OCI-LY7 (cell line): ENCODE data around the gene MED15. TPM values are rescaled to one million over a fixed set of nuclear protein-coding genes. Genes with fewer than 3 reads are reported as not detected.

ENCODE experiments used
- BruUV-seq: library from RNA; stranded (reverse); fragments of 400-500 nt; replicated peaks from 2 replicates; lab custom pipeline; 2021; lab: Mats Ljungman, UMichigan
- CTCF ChIA-PET: fragments of 300-600 bp; sonication (Branson Sonifier 250); formaldehyde crosslinking; loops from one replicate; lab custom pipeline; 2022; ENCODE audit warnings: antibody characterized with exemption; ENCODE audit not compliant: unreplicated experiment; lab: Charles Lee
- POLR2A ChIA-PET: fragments of 300-600 bp; sonication (Branson Sonifier 250); formaldehyde crosslinking; loops from one replicate; lab custom pipeline; 2022; ENCODE audit warnings: antibody characterized with exemption; lab: Charles Lee
- DNase-seq: peaks from one replicate; pipeline ENCODE4 v3.0.0-alpha.2; 2015; ENCODE audit warnings: low spot score
- H2AFZ ChIP-seq: fragments of 200-600 bp; sonication (generic), shearing (Covaris generic); 2 replicates; pipeline ENCODE4 v1.6.1; 2014; ENCODE audit warnings: mild to moderate bottlenecking, antibody characterized with exemption, low read length, moderate library complexity
- H3K27ac ChIP-seq: fragments of 200-600 bp; sonication (generic); 2 replicates; pipeline ENCODE4 v1.5.1; 2014; ENCODE audit warnings: mixed run types, low read depth, mild to moderate bottlenecking, moderate library complexity, low read length, inconsistent platforms; ENCODE audit not compliant: poor library complexity, severe bottlenecking
- H3K36me3 ChIP-seq: fragments of 200-600 bp; sonication (generic); 2 replicates; pipeline ENCODE4 v1.6.1; 2014; ENCODE audit warnings: mild to moderate bottlenecking, antibody characterized with exemption, low read length, moderate library complexity, mixed read lengths; ENCODE audit not compliant: insufficient read depth
- H3K4me1 ChIP-seq: fragments of 200-600 bp; sonication (generic); 2 replicates; pipeline ENCODE4 v1.5.1; 2014; ENCODE audit warnings: mild to moderate bottlenecking, low read length; ENCODE audit not compliant: insufficient read depth, poor library complexity, severe bottlenecking
- H3K4me2 ChIP-seq: fragments of 200-600 bp; sonication (generic); 2 replicates; pipeline ENCODE4 v1.6.1; 2014; ENCODE audit warnings: mild to moderate bottlenecking, low read length
- H3K4me3 ChIP-seq: fragments of 200-600 bp; sonication (generic); 2 replicates; pipeline ENCODE4 v1.5.1; 2014; ENCODE audit warnings: mild to moderate bottlenecking, low read depth, low read length; ENCODE audit not compliant: poor library complexity, severe bottlenecking
- H3K79me2 ChIP-seq: fragments of 200-600 bp; sonication (generic); 2 replicates; pipeline ENCODE4 v1.6.1; 2016; ENCODE audit warnings: low read depth, mild to moderate bottlenecking, low read length, moderate library complexity, mixed read lengths; ENCODE audit not compliant: insufficient read depth
- H3K9me2 ChIP-seq: fragments of 200-600 bp; sonication (generic); 2 replicates; pipeline ENCODE4 v1.6.1; 2016; ENCODE audit warnings: mild to moderate bottlenecking, low read length, mixed read lengths; ENCODE audit not compliant: insufficient read depth
- H3K9me3 ChIP-seq: fragments of 200-600 bp; sonication (generic); 2 replicates; pipeline ENCODE4 v1.6.1; 2014; ENCODE audit warnings: mild to moderate bottlenecking, mixed run types, low read length, mixed read lengths
- H4K20me1 ChIP-seq: fragments of 200-600 bp; sonication (generic); 2 replicates; pipeline ENCODE4 v1.6.1; 2014; ENCODE audit warnings: mild to moderate bottlenecking, antibody characterized with exemption, low read length, moderate library complexity, mixed read lengths; ENCODE audit not compliant: insufficient read depth
- EZH2phosphoT487 ChIP-seq: fragments of 200-600 bp; sonication (generic); IDR thresholded peaks from 2 replicates; pipeline ENCODE4 v1.6.1; 2018; ENCODE audit warnings: low read depth, borderline replicate concordance, mild to moderate bottlenecking, mixed run types, antibody characterized with exemption, low read length, moderate library complexity, mixed read lengths
- intact Hi-C: fragments of 100-400 bp; cut with micrococcal nuclease; formaldehyde crosslinking; loops from one replicate; pipeline ENCODE4 v1.10.0; 2022; ENCODE audit not compliant: unreplicated experiment
- total RNA-seq, 2 experiments: library from RNA; depleted of rRNA in 1 of 2; stranded (reverse); fragments of >200 nt in 1 of 2; shearing (Covaris generic) in 1 of 2; gene quantifications; 2 replicates each; pipeline ENCODE4 v1.2.3, GENCODE V29; 2014 to 2022
- TF ChIP-seq, protein P1 (sequence below): fragments of 200-600 bp; sonication (generic); conservative IDR thresholded peaks from 2 replicates; pipeline ENCODE4 v1.5.1; 2014; ENCODE audit warnings: mild to moderate bottlenecking, antibody characterized with exemption, low read length, moderate library complexity, mixed read lengths

The MED15 gene
- total RNA-seq, 2 experiments from 2014 or later, result 28.7 to 79.2 TPM

DNA sequence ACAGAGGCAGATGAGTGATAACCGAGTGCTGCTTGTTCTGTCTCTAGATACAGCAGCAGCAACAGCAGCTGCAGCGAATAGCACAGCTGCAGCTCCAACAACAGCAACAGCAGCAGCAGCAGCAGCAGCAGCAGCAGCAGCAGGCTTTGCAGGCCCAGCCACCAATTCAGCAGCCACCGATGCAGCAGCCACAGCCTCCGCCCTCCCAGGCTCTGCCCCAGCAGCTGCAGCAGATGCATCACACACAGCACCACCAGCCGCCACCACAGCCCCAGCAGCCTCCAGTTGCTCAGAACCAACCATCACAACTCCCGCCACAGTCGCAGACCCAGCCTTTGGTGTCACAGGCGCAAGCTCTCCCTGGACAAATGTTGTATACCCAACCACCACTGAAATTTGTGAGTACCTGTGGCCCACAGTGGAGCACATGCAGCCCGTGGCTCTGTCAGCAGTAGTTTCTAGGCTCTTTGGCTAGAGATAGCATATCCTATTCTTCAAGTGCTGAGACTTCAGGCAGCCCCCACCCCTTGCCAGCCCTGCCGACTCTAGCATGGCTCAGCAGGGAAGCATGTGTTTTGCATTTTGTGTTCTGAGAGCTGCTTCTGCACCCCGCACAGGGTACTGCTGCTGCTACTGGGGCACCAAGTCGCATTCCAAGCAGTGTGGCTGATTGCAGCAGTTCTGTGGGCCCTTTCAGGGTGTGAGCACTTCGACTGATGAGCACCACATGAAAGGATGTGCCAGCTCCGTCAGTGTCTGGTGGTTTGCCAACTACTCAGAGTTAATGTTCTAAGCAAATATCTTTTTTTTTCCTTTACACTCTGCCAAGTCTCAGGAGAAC, 59.2 kb downstream of the MED15 start:
- intact Hi-C loops, result no loop called here
- H3K4me3 ChIP-seq, result no peak overlapping the region
- CTCF ChIA-PET, result no interaction called here
- POLR2A ChIA-PET, result no interaction called here
- no peak overlapping the region for H3K27ac ChIP-seq
- no peaks in the 10 kb centered on the region for H3K9me2 ChIP-seq
- H2AFZ ChIP-seq, result no peak overlapping the region
- H3K4me2 ChIP-seq, result no peak overlapping the region
- no peaks in the 10 kb centered on the region for H3K79me2 ChIP-seq
- no peaks in the 10 kb centered on the region for H3K9me3 ChIP-seq
- peaks cover 1% of the 10 kb centered on the region; the same call in 1 of the 2 replicates for H4K20me1 ChIP-seq
- DNase-seq, result no peak
- H3K36me3 ChIP-seq, result peaks cover 84% of the 10 kb centered on the region
- no peaks in the 10 kb centered on the region for H3K4me1 ChIP-seq
- BruUV-seq, result no TSS peak
- TF ChIP-seq EZH2phosphoT487, result no peak
- TF ChIP-seq, protein P1, sequence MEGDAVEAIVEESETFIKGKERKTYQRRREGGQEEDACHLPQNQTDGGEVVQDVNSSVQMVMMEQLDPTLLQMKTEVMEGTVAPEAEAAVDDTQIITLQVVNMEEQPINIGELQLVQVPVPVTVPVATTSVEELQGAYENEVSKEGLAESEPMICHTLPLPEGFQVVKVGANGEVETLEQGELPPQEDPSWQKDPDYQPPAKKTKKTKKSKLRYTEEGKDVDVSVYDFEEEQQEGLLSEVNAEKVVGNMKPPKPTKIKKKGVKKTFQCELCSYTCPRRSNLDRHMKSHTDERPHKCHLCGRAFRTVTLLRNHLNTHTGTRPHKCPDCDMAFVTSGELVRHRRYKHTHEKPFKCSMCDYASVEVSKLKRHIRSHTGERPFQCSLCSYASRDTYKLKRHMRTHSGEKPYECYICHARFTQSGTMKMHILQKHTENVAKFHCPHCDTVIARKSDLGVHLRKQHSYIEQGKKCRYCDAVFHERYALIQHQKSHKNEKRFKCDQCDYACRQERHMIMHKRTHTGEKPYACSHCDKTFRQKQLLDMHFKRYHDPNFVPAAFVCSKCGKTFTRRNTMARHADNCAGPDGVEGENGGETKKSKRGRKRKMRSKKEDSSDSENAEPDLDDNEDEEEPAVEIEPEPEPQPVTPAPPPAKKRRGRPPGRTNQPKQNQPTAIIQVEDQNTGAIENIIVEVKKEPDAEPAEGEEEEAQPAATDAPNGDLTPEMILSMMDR, result no peak

DNA sequence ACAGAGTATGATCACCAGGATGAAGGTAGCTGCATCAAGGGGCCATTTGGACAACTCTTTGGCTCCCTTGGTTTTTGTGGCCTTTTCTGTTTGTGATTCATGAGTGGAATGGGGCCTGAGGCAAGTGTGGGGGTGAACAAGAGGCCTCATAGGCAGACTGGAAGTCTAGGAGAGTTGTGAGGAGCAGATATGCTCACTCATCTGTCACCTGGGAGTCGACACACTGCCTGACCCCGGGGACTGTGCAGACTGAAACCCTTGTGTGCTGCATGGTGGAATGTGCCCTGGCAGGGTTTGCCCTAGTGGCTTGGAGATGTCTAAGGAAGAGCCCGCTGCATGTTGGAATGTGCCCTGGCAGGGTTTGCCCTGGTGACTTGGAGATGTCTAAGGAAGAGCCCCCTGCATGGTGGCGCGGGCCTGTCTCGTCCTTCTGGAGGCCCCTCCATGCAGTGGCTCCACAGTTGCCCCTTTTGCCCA, 60.0 kb downstream of the MED15 start:
- TF ChIP-seq EZH2phosphoT487, result no peak
- TF ChIP-seq, protein P1, result no peak

DNA sequence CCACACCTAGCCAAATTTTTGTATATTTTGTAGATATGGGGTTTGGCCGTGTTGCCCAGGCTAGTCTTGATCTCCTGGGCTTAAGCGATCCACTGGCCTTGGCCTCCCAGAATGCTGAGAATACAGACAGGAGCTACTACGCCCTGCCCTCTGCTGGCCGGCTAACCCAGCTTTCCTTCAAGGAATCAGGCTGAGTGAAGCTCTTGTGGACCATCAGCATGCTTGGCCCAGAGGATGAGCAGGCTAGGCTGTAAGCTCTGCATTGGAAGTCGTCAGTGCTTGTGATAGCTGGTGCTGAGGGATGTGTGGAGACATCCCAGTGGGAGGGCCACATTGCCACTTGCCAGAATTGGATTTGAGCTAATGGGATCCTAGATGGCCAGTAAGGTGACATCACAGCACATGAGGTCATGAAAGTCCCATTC, 60.6 kb downstream of the MED15 start:
- Histone ChIP-seq H3K27ac (no peak overlapping the region), H3K9me3 (no peaks in the 10 kb centered on the region), H3K79me2 (no peaks in the 10 kb centered on the region), H3K4me1 (no peaks in the 10 kb centered on the region), H2AFZ (no peak overlapping the region), H3K4me3 (no peak overlapping the region), H3K36me3 (peaks cover 85% of the 10 kb centered on the region), H4K20me1 (peaks cover 4% of the 10 kb centered on the region; the same call in 1 of the 2 replicates), H3K4me2 (no peak overlapping the region), H3K9me2 (no peaks in the 10 kb centered on the region)
- intact Hi-C loops, result no loop called here
- CTCF ChIA-PET, result no interaction called here
- TF ChIP-seq, protein P1, result 0 out of 2 replicates have a peak, but pooled peaks have one; percentile 21
- TF ChIP-seq EZH2phosphoT487, result no peak
- POLR2A ChIA-PET, result no interaction called here
- DNase-seq, result no peak
- no TSS peak for BruUV-seq

More for the DNA sequence above, 60.0 kb downstream of the MED15 start:
- Histone ChIP-seq H3K4me2 (no peak overlapping the region), H3K79me2 (no peaks in the 10 kb centered on the region), H3K36me3 (peaks cover 87% of the 10 kb centered on the region), H3K4me3 (no peak overlapping the region), H4K20me1 (peaks cover 4% of the 10 kb centered on the region; the same call in 1 of the 2 replicates), H3K27ac (no peak overlapping the region), H3K9me3 (no peaks in the 10 kb centered on the region), H3K9me2 (no peaks in the 10 kb centered on the region), H3K4me1 (no peaks in the 10 kb centered on the region), H2AFZ (no peak overlapping the region)
- no peak for DNase-seq
- ChIA-PET CTCF (no interaction called here), POLR2A (no interaction called here)
- intact Hi-C loops, result no loop called here
- no TSS peak for BruUV-seq
